Ectodermal cell (in vitro differentiated cells): ENCODE data around the gene CLCC1.
"Not testable (repeated sequence)": the region's sequence is repeated elsewhere in the genome, so short reads cannot be mapped to it uniquely, and the experiment has no call there.

Experiments
- H3K27ac ChIP-seq: 2 replicates; pipeline ENCODE4 v1.7.0; 2013; ENCODE audit warnings: mild to moderate bottlenecking, low read depth, low read length; ENCODE audit not compliant: insufficient read depth, poor library complexity, severe bottlenecking
- H3K27me3 ChIP-seq: 2 replicates; pipeline ENCODE4 v1.7.0; 2013; ENCODE audit warnings: mild to moderate bottlenecking, low read length; ENCODE audit not compliant: insufficient read depth, control insufficient read depth, poor library complexity, severe bottlenecking
- H3K36me3 ChIP-seq: one replicate; pipeline ENCODE4 v1.7.0; 2013; ENCODE audit warnings: low read length; ENCODE audit not compliant: control insufficient read depth, insufficient read depth
- H3K4me1 ChIP-seq: one replicate; pipeline ENCODE4 v1.7.0; 2013; ENCODE audit warnings: low read length; ENCODE audit not compliant: control insufficient read depth, insufficient read depth
- H3K4me3 ChIP-seq: 2 replicates; pipeline ENCODE4 v1.7.0; 2013; ENCODE audit warnings: low read depth, low read length, control low read depth; ENCODE audit not compliant: insufficient read depth
- H3K9me3 ChIP-seq: 2 replicates; pipeline ENCODE4 v1.7.0; 2013; ENCODE audit warnings: mild to moderate bottlenecking, low read length, moderate library complexity; ENCODE audit not compliant: control insufficient read depth
- WGBS, 2 experiments: methylation state at CpG; one replicate each; pipeline ENCODE4 v1.1.7; 2013; ENCODE audit warnings: missing lambda C conversion rate in 2 of 2; 5-methylcytosine and 5-hydroxymethylcytosine counted together

The CLCC1 gene

DNA sequence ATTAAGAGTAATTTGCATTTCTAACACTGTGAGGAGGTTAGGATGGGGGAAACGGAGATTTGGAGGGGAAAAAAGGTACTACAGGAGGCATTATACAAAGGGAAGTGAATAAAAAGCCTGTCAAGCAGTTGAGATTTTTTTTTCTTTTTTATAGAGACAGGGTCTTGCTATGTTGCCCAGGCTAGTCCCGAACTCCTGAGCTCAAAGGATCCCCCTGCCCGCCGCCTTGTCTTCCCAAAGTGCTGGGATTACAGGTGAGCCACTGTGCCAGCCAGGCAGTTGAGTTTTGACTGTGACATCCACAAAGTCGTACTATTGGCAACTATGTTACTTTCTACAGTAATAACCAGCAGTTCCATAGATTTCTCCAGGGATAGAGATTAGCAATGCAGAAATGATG lies 2.6 kb downstream of the CLCC1 start:
- Histone ChIP-seq H3K9me3 (no peaks in the 10 kb centered on the region), H3K36me3 (no peaks in the 10 kb centered on the region), H3K4me1 (no peaks in the 10 kb centered on the region), H3K4me3 (no peak overlapping the region), H3K27ac (no peak overlapping the region), H3K27me3 (peaks cover 11% of the 10 kb centered on the region)
- WGBS, 2 experiments = 94 to 95% methylated on average over 5 of the region's 5 CpGs

DNA sequence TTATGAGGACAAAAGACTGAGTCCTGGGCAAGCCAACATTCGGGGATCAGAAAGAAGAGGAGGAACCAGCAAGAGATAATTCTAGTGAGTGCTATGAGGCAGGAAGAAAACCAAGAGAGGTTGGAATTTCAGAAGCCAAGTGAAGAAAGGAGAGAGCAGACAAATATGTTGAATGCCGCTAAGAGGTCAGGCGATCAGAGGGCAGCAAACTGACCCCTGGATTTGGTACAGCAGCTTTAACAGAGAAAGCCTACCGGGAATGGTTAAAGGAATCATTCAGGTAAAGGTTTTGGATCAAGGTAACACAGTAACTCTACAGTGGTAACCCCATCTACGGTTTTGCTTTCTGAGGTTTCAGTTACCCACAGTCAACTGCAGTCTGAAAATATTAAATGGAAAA lies 5.4 kb downstream of the CLCC1 start:
- Histone ChIP-seq H3K9me3 (no peaks in the 10 kb centered on the region), H3K27me3 (peaks cover 3% of the 10 kb centered on the region), H3K27ac (no peak overlapping the region), H3K36me3 (no peaks in the 10 kb centered on the region), H3K4me1 (no peaks in the 10 kb centered on the region), H3K4me3 (no peak overlapping the region)
- WGBS, 2 experiments = 94% methylated on average over 5 of the region's 5 CpGs

DNA sequence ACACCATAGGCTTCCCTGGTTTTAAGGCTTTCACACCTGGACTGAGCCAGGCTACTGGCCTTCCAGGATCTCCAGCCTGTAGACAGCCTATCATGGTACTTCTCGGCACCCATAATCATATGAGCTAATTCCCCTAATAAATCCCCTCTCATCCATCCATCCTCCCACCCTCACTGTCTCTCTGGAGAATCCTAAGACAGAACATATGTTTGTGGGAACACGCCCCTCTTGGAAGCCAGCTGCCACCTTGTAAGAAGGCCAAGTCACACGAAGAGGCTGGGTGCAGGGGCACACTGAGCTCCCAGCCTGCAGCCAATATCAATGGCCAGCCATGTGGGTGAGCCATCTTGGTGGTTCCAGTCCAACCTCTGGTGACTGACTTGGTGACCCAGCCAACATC lies 7.4 kb downstream of the CLCC1 start:
- no peaks in the 10 kb centered on the region for H3K4me1 ChIP-seq
- H3K36me3 ChIP-seq = no peaks in the 10 kb centered on the region
- H3K27ac ChIP-seq = no peak overlapping the region
- H3K4me3 ChIP-seq = no peak overlapping the region
- 92% methylated on average over 3 of the region's 3 CpGs for WGBS, 2 experiments
- no peaks in the 10 kb centered on the region for H3K9me3 ChIP-seq
- H3K27me3 ChIP-seq = no peaks in the 10 kb centered on the region

DNA sequence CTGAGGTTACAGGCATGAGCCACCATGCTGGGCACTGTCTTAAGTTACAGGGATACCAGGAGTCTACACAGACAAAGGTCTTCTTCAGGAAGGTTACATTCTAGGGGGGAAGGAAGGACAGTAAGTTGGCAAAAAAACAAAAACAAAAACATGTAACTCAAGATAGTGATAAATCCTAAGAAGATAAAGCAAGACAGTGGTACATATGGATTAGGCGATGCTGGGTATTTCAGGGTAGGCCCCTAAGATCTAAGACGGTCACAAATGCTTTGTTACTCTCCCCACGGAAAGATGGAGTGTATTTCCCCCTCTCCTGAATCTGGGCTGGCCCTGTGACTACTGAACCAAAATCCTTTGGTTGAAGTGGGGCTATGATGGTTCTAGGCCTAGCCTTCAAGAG lies 8.2 kb downstream of the CLCC1 start:
- 95 to 96% methylated on average over 3 of the region's 3 CpGs for WGBS, 2 experiments
- Histone ChIP-seq H3K36me3 (no peaks in the 10 kb centered on the region), H3K4me1 (no peaks in the 10 kb centered on the region), H3K4me3 (no peak overlapping the region), H3K9me3 (no peaks in the 10 kb centered on the region), H3K27ac (no peak overlapping the region), H3K27me3 (no peaks in the 10 kb centered on the region)

DNA sequence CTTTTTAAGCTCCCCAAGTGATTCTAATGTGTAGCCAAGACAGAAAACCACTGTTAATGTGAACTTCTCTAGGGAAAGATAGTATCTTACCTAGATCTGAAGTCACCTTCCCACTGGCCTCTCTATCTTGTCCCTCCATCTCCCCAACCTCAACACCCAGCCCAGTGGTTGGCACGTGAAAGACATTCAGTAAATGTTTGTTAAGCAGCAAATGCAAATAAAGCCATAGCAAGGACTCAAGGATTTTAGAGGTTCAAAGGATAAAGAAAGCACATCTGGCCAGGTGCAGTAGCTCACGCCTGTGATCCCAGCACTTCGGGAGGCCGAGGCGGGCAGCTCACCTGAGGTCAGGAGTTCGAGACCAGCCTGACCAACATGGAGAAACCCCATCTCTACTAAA lies 9.8 kb downstream of the CLCC1 start:
- Histone ChIP-seq H3K4me3 (no peak overlapping the region), H3K27ac (no peak overlapping the region), H3K27me3 (no peaks in the 10 kb centered on the region), H3K36me3 (no peaks in the 10 kb centered on the region), H3K9me3 (no peaks in the 10 kb centered on the region), H3K4me1 (no peaks in the 10 kb centered on the region)
- WGBS, 2 experiments = 86 to 91% methylated on average over 6 of the region's 6 CpGs

DNA sequence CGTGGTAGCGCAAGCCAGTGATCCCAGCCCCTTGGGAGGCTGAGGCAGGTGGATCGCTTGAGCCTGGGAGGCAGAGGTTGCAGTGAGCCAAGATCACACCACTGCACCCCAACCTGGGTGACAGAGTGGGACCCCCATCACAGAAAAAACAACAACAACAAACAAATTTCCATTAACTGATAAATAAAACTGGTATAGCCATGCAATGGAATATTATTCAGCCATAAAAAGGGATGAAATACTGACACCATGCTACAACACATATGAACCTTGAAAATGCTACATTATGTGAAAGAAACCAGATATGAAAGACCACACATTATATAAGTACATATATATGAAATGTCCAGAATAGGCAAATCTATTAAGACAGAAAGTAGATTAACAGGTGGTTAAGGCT lies 12.0 kb downstream of the CLCC1 start:
- 93 to 94% methylated on average over 3 of the region's 3 CpGs for WGBS, 2 experiments
- no peaks in the 10 kb centered on the region for H3K27me3 ChIP-seq
- H3K4me3 ChIP-seq = no peak overlapping the region
- H3K9me3 ChIP-seq = no peaks in the 10 kb centered on the region
- H3K4me1 ChIP-seq = peaks cover 5% of the 10 kb centered on the region
- H3K36me3 ChIP-seq = peaks cover 4% of the 10 kb centered on the region
- H3K27ac ChIP-seq = no peak overlapping the region

DNA sequence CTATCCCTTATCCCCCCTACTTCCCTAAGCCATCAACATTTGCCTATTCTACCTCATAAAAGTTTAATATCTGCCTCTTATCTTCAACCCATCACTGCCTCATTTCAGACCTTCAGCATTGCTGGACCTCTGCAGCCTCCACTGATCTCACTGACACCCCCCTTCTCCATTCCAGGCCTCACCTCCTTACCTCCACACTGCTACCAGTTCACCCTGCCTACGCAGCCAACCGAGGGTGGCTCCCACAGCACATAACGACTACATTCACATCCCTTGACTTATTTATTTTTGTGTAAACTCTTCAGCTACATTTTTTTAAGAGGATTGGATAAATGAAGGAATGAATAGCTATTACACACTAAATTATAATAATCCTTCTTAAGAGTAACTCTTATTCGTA lies 14.2 kb downstream of the CLCC1 start:
- no peak overlapping the region for H3K4me3 ChIP-seq
- no peak overlapping the region for H3K27ac ChIP-seq
- H3K36me3 ChIP-seq = peaks cover 4% of the 10 kb centered on the region
- no peaks in the 10 kb centered on the region for H3K9me3 ChIP-seq
- no peaks in the 10 kb centered on the region for H3K27me3 ChIP-seq
- WGBS, 2 experiments = 78 to 84% methylated on average over 3 to 4 of the region's 4 CpGs
- H3K4me1 ChIP-seq = peaks cover 5% of the 10 kb centered on the region

DNA sequence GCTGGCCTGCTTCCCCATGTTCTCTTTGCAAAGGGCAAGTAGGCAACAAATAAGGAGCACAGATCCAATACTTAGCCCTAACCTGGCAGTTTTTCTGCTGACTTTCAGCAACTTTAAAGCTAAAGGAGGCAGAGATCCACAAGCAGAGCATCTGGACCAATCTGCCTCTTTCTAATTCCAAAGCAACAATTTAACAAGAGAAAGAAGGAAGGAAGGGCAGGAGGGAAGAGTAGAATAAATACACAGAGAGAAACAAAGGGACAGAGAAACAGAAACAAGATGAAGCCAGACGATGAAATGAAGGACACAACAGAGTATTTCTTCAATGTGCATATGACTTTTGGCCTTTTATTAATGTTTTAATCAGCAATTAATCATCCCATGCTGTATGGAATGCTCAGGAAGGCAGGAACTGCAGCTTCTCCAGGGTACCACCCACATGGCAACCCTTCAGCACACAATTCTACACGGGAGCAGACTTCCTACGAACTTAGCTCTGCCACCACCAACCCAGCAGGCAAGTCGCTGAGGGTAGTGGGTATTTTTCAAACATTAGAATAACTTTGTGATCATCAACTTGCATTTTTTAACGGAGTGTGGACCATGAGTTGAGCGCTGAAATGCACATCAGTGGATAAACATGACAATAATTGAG lies 15.3 kb downstream of the CLCC1 start:
- Histone ChIP-seq H3K4me1 (peaks cover 5% of the 10 kb centered on the region), H3K27me3 (no peaks in the 10 kb centered on the region), H3K27ac (no peak overlapping the region), H3K36me3 (peaks cover 7% of the 10 kb centered on the region), H3K4me3 (no peak overlapping the region), H3K9me3 (no peaks in the 10 kb centered on the region)
- whole genome bisulfite sequencing, 2 experiments = 10 to 13% methylated on average over 6 of the region's 6 CpGs

DNA sequence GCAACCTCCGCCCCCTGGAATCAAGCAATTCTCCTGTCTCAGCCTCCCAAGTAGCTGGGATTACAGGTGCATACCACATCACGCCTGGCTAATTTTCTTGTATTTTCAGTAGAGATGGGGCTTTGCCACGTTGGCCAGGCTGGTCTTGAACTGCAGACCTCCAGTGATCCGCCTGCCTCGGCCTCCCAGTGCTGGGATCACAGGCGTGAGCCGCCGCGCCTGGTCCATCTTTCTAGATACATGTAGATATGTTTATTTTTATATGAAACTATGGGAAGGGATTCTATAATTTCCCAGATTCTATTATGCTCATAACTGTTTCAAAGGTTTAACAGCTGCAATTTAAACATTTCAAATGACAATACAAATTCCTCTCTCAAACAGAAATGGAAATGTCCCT lies 27.1 kb downstream of the CLCC1 start:
- Histone ChIP-seq H3K27ac (no peak overlapping the region), H3K27me3 (no peaks in the 10 kb centered on the region), H3K9me3 (no peaks in the 10 kb centered on the region), H3K4me1 (no peaks in the 10 kb centered on the region), H3K4me3 (no peak overlapping the region), H3K36me3 (peaks cover 25% of the 10 kb centered on the region)
- WGBS, 2 experiments = 92 to 95% methylated on average over 7 to 8 of the region's 9 CpGs

DNA sequence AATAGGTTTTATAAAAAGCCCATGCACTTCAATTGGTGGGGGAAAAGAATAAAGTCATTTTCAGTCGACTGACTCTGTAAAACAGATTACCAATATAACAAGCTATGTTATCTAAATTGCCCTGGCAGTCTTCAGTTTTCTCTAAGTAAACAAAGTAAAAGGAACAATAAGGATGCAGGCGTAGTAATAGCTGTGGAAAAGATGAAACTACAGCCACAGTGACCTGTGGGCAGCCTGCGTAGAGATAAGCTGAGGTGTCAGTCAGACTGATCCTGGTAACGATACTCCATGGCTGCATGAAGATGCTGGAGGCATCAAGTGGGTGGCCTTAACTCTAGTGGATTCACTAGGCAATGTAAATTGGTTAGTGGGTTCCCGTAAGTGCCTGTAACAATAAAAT lies 29.3 kb downstream of the CLCC1 start:
- no peaks in the 10 kb centered on the region for H3K9me3 ChIP-seq
- H3K27ac ChIP-seq = no peak overlapping the region
- peaks cover 25% of the 10 kb centered on the region for H3K36me3 ChIP-seq
- 89 to 97% methylated on average over 5 of the region's 5 CpGs for WGBS, 2 experiments
- H3K27me3 ChIP-seq = no peaks in the 10 kb centered on the region
- no peaks in the 10 kb centered on the region for H3K4me1 ChIP-seq
- H3K4me3 ChIP-seq = no peak overlapping the region

DNA sequence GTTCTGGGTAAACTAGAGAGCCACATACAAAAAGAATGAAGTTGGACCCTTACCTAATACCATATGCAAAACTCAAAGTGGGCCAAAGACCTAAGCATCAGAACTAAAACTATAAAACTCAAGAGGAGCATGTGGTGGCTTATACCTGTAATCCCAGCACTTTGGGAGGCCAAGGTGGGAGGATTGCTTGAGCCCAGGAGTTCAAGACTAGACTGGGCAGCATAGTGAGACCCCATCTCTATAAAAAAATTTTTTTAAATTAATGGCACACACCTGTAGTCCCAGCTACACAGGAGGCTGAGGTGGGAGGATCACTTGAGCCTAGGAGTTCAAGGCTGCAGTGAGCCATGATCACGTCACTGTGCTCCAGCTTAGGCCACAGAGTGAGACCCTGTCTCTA lies 35.7 kb downstream of the CLCC1 start:
- peaks cover 11% of the 10 kb centered on the region for H3K36me3 ChIP-seq
- not testable (repeated sequence) for H3K4me1 ChIP-seq, H3K27ac ChIP-seq, H3K9me3 ChIP-seq, H3K27me3 ChIP-seq, H3K4me3 ChIP-seq
- 97 to 100% methylated on average over 1 of the region's 1 CpG for WGBS, 2 experiments
